ENCODE measurements around the gene C11orf91.

Gene C11orf91

GRCh38 chr11:33651990-33652389, 48.6 kb downstream of the C11orf91 start:
- no peak for DNase-seq
- no peaks in the 10 kb centered on the region for H3K36me3 ChIP-seq
- no peak for TF ChIP-seq CTCF (IDR thresholded peaks at IDR 0.05; ENCODE audit: low read depth, low read length)
- H3K27ac ChIP-seq, result no peak overlapping the region
- H3K27me3 ChIP-seq (ENCODE audit: insufficient read depth, low read depth, severe bottlenecking), result no peaks in the 10 kb centered on the region
- no peak overlapping the region for H3K4me3 ChIP-seq (ENCODE audit: low read depth, low read length)
- H3K9me3 ChIP-seq (ENCODE audit: severe bottlenecking), result no peaks in the 10 kb centered on the region

- no peaks in the 10 kb centered on the region for H3K27me3 ChIP-seq (ENCODE audit: insufficient read depth, low read depth, severe bottlenecking)
- no peak overlapping the region for H3K27ac ChIP-seq
- DNase-seq, result no peak
- H3K9me3 ChIP-seq (ENCODE audit: severe bottlenecking), result no peaks in the 10 kb centered on the region
- no peaks in the 10 kb centered on the region for H3K36me3 ChIP-seq
- TF ChIP-seq CTCF (IDR thresholded peaks at IDR 0.05; ENCODE audit: low read depth, low read length), result no peak
- H3K4me3 ChIP-seq (ENCODE audit: low read depth, low read length), result no peak overlapping the region
These were observed 49.1 kb downstream of the C11orf91 start for GRCh38 chr11:33651555-33651954.

GRCh38 chr11:33649944-33650343, 50.7 kb downstream of the C11orf91 start:
- H3K36me3 ChIP-seq, result no peaks in the 10 kb centered on the region
- no peak for DNase-seq
- TF ChIP-seq CTCF (IDR thresholded peaks at IDR 0.05; ENCODE audit: low read depth, low read length), result no peak
- H3K27ac ChIP-seq, result no peak overlapping the region
- no peaks in the 10 kb centered on the region for H3K9me3 ChIP-seq (ENCODE audit: severe bottlenecking)
- no peaks in the 10 kb centered on the region for H3K27me3 ChIP-seq (ENCODE audit: insufficient read depth, low read depth, severe bottlenecking)
- no peak overlapping the region for H3K4me3 ChIP-seq (ENCODE audit: low read depth, low read length)

All from WERI-Rb-1 (cell line).